ENCODE measurements around the gene PAGR1.

DNA sequence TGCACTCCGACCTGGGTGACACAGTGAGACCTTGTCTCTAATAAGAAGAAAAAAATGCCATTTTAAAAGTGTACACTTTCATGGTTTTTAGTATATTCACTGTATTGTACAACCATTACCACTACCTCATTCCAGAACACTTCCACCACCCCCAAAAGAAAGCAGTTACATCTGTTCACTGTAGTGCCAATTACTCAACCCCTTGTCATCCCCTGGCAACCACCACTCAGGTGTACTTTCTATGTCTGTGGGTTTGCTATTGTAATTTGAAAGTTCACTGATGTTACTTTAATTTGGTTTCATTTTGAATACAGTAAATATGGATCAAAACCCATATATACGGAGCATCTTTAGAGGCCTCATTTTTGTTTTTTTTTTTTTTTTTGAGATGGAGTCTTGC, 31.8 kb upstream of the PAGR1 start:
- TF ChIP-seq TAF1 (IDR thresholded peaks at IDR 0.05; ENCODE audit: low read depth) (no peak), EP300 (IDR thresholded peaks at IDR 0.05; ENCODE audit: borderline replicate concordance) (no peak), YY1 (IDR thresholded peaks at IDR 0.05; ENCODE audit: low read depth) (no peak)
